Left ventricle myocardium superior (tissue), 1 donor: ENCODE results near the gene DEPP1. TPM values are rescaled to one million over a fixed set of nuclear protein-coding genes. Genes with fewer than 3 reads are reported as not detected.

ENCODE experiments used
- ATAC-seq: fragments of 200-7000 bp; cut with Tn5 transposase; one replicate; pipeline ENCODE4 v1.9.1; 2020; ENCODE audit warnings: mild to moderate bottlenecking, moderate library complexity
- DNase-seq: peaks from one replicate; pipeline ENCODE4 v3.0.0-alpha.2; 2020
- intact Hi-C: fragments of 100-400 bp; cut with micrococcal nuclease; formaldehyde crosslinking; loops from one replicate; pipeline ENCODE4 v1.11.0; 2022
- total RNA-seq: library from RNA; stranded (reverse); fragmentation: NEBNext Ultra II Directional; extraction: Animal tissue kit (Norgen Biotek cat#: 25700); gene quantifications from one replicate; pipeline ENCODE4 v1.2.1, GENCODE V29; 2021
- donor health status: DM: no; HTN: yes; CAD: no; lungs with severe emphysema.

Gene DEPP1
- total RNA-seq, 1 donor from 2014 or later = 32.2 TPM

DNA sequence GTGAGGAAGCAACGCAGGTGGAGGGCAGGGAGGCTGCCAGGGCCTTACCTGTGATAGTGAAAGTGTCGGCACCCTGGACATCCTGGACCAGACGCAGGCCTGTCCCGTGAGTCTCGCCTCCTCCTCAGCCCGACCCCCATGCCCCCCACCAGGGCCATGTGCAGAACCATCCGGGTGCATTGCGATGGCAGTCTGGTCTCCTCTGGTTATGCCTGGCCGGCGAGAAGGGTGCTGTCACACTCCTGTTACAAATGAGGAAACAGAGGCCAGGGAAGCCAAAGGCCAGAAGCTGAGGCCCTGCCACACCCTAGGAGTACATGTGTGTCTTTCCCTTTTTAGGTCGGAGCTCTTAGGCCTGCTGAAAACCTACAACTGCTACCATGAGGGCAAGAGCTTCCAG is 7.2 kb downstream of the DEPP1 start:
- DNase-seq (peak; percentile 36), ATAC-seq (no peak)
- intact Hi-C loops = no loop called here

DNA sequence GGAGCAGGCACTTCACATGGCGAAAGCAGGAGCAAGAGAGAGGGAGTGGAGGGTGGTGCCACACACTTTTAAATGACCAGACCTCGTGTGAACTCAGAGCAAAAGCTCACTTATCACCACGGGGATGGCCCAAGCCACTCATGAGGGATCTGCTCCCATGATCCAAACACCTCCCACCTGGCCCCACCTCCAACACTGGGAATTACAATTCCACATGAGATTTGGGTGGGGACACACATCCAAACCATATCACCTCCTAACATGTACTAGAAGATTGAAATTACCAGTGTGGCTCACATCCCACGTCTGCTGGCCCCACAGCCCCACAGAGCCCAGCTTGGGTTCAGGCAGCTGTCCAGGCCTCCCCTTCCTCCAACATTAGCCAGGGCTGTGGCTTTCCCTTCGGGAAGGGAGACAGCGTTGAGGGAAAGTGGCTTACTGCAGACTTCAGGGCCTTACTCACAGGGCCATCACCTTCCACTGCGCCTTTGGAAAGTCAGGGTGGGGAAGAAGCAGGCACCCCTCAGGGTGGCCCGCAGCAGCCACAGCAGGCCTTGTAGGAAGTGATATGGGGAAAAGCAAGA is 7.7 kb downstream of the DEPP1 start:
- intact Hi-C loops = no loop called here

DNA sequence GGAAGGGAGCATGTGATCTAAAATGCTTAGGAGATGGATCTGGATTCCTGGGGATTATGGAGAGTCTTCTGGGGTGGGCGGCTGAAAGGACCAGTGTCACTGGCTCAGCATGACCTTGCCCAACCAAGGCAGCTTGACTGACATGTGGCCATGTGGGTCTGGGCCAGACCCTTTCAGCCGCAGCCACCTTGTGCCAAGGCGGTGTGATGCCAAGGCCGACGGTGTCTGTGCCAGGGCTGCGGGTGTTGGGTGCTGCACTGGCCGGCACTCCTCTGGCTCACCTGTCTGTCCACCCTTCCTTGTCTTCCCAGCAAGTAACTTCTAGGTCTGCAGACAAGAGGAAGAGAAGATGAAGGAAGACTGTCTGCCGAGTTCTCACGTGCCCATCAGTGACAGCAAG is 8.8 kb downstream of the DEPP1 start:
- peak; percentile 82 for DNase-seq
- intact Hi-C loops = no loop called here
- ATAC-seq = peak; percentile 60

More for the DNA sequence above, 7.7 kb downstream of the DEPP1 start:
- ATAC-seq (no peak), DNase-seq (no peak)

GRCh38 chr10:44968500-44969400 is 9.9 kb downstream of the DEPP1 start:
- DNase-seq = no peak
- intact Hi-C loops = no loop called here
- ATAC-seq = no peak

- DNase-seq = peak; percentile 53
- ATAC-seq = peak; percentile 17
- intact Hi-C loops = no loop called here
Measured at GRCh38 chr10:44968091-44968490, 10.5 kb downstream of the DEPP1 start.

DNA sequence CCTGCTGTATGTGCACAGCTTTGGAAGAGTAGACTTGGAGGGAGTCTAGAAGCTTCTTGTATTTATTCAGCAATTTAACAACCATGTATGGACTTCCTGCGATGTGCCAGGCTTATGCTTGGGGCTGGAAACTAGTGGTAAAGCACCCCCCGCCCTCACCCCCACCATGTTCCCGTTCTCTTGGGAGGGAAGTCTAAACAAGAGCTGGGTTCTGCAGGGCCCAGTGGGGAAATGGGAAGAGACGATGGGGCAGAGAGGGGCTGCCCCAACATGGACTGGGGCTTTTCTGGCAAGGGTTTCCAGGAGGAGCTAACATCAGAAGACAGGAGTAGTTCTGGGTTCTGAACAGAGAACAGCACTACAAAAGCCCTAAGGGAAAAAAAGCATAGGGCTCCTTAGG is 11.0 kb downstream of the DEPP1 start:
- intact Hi-C loops = no loop called here
- DNase-seq (peak; percentile 42), ATAC-seq (no peak)

GRCh38 chr10:44966816-44967509 is 11.6 kb downstream of the DEPP1 start:
- ATAC-seq = no peak
- no peak for DNase-seq

DNA sequence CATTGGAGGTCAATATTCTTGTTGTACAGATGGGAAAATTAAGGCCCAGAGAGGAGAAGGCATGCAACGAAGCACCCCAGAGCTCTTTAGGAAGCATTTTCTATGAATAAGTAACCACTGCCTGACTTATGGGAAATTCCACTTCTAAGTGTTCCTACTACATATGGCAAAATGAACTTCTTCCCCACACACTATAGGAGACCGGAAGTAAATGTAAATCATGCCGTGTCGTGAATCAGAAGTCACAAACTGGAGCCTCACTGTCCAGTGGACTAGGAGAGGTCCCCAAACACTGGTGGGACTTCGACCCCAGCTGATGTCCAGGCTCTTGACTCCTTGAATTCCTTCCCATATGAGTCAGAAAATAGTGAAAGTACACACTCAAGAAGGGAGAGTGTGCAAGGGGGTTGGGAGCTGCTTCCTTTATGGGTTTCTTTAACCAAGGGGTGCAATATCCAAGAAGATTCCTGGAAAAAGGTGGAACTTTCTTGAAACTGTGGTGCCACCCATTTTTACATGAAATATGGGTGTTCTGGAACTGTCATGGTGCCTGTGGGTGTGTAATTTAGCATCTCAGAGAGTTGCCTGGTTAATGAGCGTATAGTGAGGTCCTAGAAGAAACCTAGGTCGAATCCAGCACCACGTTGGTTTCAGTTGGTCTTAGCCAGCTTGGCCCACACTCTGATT is 12.3 kb downstream of the DEPP1 start:
- intact Hi-C loops = no loop called here
- no peak for ATAC-seq
- DNase-seq = no peak

More at GRCh38 chr10:44966816-44967509, 11.6 kb downstream of the DEPP1 start:
- intact Hi-C loops = no loop called here

DNA sequence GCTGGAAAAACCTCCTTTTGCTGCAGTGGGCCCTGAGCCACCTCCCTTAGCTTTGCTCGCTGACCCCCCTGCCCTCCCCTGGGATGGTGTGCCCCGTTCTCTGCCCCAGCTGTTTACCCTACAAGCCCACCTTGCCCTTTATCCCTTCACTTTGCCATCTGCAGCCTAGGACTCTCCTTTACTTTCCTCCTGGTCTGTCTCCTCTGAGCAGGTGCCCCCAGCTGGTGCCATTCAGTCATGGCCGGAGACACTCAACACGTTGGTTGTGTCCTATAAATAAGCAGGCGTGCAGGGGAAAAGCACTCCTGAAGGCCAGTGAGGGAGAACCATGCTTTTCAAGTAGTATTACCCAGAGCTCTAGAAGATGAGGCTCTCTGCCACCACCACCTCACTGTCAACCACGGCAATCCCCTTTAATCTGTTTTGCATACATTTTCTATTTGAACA is 12.9 kb downstream of the DEPP1 start:
- peak; percentile 33 for ATAC-seq
- DNase-seq = peak; percentile 60
- intact Hi-C loops = no loop called here

GRCh38 chr10:44965104-44965503 is 13.5 kb downstream of the DEPP1 start:
- DNase-seq (no peak), ATAC-seq (no peak)
- intact Hi-C loops = no loop called here

- DNase-seq (peak; percentile 94), ATAC-seq (peak; percentile 69)
- intact Hi-C loops = no loop called here
Measured at GRCh38 chr10:44963772-44964633, 14.6 kb downstream of the DEPP1 start.

DNA sequence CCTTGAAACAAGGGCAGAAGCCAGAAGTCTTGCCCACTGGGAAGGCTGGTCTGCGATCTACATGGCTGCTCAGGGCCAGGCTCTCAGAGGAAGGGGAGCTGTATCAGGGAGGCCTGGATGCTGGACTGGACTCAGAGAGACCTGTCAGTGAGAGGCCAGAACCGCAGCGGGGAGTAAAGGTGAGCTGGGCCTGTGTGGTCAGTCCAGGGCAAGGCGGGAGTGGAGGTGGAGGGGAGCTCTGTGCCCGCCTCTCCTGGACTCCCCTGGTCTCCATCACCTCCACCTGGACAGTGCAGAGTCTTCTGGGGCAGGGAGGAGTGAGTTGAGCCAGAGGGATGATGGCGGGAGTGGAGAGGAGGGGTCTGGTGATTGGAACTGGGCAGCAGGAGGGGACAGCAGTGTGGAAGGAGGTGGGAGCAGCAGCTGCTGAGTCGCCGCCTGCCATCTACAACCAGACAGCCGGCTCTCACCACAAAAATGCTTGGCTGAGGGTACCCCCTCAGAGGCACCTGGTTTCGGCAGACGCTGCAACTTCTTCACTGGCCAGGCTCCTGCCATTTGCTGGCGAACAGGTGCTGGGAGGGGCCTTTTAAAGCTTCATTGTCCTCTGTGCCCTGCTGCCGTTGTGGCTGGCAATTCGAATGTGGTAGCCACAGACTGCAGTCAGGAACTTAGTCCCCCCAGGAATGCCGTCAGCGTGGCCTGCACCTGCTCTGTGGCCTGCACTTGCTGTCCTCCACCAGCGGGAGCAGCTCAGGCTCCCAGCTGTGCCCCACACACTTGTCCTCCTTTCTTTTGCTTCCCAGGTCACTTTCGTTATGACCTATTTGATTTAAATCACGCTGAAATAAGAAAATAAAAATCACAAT is 15.5 kb downstream of the DEPP1 start:
- ATAC-seq (peak; percentile 19), DNase-seq (peak; percentile 70)
- intact Hi-C loops = no loop called here

DNA sequence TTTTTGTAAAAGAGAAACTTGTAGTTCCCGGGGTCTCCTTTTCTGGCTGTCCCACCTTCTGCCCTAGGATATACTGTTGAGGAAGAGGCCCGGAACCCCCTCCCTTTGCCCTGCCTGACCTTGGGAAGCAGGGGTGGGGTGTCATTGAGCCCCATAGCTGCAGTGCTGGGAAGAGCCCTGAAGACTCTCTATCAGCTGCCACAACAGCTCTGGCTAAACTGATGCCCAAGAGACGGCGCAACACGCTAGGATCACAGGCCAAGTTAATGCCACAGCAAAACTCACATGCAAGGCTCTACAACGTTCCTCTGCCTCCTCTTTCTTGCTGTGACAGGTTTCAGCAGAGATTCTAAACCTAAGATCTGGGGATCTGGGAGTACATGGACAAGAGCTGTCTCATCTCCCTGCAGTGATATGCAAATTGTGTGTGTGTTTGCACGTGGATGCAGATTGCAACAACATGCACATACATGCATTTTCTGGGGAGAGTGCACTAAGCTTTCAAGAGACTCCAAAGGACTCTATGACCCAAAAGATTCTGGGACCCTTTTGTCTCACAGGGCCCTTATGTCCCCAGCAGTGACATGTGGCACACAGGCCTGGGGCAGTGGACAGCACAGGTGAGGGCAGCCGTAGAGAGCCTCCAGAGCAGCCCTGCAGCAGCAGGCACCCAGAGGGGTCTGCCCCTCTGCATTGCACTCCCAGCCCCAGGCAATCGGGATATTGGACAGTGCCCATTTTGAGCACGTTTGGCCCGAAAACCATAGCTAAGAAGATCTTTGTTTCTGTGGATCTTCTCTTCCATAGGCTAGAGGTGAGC is 16.5 kb downstream of the DEPP1 start:
- ATAC-seq = no peak

DNA sequence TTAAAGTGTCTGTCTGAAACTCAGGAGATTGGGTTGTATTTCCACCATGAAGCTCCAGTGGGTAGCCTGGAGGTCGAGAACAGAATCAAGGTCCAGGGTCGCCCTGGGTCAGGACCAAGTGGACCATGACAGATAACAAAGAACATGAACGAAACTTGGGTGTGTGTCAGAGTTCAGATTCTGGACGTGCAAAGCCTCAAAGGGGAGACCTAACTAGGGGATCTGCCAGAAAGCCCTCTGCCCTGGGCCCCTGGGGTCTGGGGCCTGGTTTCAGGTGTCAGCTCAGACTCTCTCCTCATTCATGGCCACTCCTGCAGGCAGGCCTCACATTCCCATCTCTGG is 17.4 kb downstream of the DEPP1 start:
- no peak for DNase-seq
- intact Hi-C loops = no loop called here
- ATAC-seq = no peak

More for the DNA sequence above, 16.5 kb downstream of the DEPP1 start:
- DNase-seq = no peak
- intact Hi-C loops = no loop called here

GRCh38 chr10:44960482-44961229 is 18.0 kb downstream of the DEPP1 start:
- intact Hi-C loops = no loop called here
- no peak for ATAC-seq
- no peak for DNase-seq

DNA sequence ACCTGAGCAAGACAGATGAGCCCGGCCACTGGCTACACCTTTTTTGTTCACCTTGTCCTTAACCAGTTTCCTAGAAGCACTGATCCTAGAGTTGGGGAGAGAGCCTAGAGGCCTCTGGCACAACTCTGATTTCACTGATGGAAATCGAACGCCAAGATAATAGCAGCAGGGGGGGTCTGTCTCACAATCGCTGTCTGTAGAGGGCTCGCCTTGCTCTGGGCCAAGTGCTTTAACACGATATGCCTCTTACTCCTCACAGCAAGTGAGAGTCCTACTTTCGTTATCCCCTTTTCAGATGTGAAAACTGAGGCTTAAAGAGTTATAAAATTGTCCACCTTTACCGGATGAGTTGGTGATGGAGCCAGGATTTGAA is 18.5 kb downstream of the DEPP1 start:
- intact Hi-C loops = no loop called here
- DNase-seq = no peak
- ATAC-seq = no peak
